BJ (cell line): ENCODE data around the gene HOXC5. TPM values are rescaled to one million over a fixed set of nuclear protein-coding genes. Genes with fewer than 3 reads are reported as not detected.

Experiments used
- CTCF ChIA-PET: fragments of 350-600 bp; formaldehyde crosslinking; extraction: SDS; loops from one replicate; lab custom pipeline; 2021; ENCODE audit warnings: antibody characterized with exemption, inconsistent platforms; lab: Yijun Ruan, JAX
- POLR2A ChIA-PET: fragments of 300-600 bp; sonication (Branson Sonifier 250); formaldehyde crosslinking; extraction: SDS; loops from one replicate; lab custom pipeline; 2021; ENCODE audit warnings: antibody characterized with exemption; lab: Charles Lee
- DNase-seq: peaks from one replicate; pipeline ENCODE4 v3.0.0-alpha.2; 2011; ENCODE audit warnings: low read depth
- H3K27me3 ChIP-seq: 2 replicates; pipeline ENCODE4 v1.6.0; 2011; ENCODE audit warnings: low read length; ENCODE audit not compliant: control insufficient read depth, insufficient read depth
- H3K36me3 ChIP-seq: 2 replicates; pipeline ENCODE4 v1.5.1; 2011; ENCODE audit warnings: low read length; ENCODE audit not compliant: control insufficient read depth, insufficient read depth
- H3K4me3 ChIP-seq: 2 replicates; pipeline ENCODE4 v1.5.1; 2011; ENCODE audit warnings: low read depth, mild to moderate bottlenecking, control low read depth, low read length
- polyA plus RNA-seq: library from polyadenylated mRNA; depleted of rRNA; stranded (reverse); fragments of >200 nt; gene quantifications from 2 replicates; pipeline ENCODE4 v1.2.3, GENCODE V29; 2011
- TF ChIP-seq, protein P1 (sequence below): IDR thresholded peaks from 2 replicates; pipeline ENCODE4 v1.5.1; 2011; ENCODE audit warnings: low read depth, mild to moderate bottlenecking, control low read depth, inconsistent platforms, low read length, moderate library complexity; ENCODE audit not compliant: insufficient read depth

The HOXC5 gene
- polyA plus RNA-seq, 1 experiment: not detected

DNA sequence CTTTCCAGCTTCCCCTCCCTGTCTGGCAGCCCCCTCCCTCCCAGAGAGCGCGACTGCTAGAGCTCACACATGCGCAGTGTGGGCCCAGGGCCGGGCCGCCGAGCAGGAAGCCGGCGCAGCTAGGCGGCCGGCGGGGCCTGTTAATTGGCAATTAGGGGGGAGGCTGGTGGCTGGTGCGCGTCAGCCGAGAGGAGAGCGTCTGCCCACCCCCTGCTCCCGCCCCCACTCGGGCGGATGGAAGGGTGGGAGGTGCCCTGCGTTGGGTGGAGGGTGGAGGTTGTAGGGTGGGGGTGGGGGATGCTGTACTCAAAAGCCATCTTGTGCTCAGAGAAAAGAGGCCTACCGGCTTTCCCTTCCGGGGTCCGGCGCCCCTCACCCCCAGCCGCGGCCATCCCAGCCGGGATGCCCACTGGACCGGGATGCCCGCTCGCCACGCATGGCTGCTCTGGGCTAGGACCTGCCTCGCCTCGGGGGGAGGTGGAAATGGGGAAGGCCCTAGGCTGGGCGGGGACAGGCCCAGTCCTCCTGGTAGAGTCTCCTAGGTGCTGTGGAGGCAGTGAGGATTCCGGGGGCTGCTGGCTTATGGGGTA, 14.9 kb upstream of the HOXC5 start:
- Histone ChIP-seq H3K4me3 (peak overlapping the region; percentile 72), H3K27me3 (peaks cover 13% of the 10 kb centered on the region), H3K36me3 (no peaks in the 10 kb centered on the region)
- TF ChIP-seq, protein P1, sequence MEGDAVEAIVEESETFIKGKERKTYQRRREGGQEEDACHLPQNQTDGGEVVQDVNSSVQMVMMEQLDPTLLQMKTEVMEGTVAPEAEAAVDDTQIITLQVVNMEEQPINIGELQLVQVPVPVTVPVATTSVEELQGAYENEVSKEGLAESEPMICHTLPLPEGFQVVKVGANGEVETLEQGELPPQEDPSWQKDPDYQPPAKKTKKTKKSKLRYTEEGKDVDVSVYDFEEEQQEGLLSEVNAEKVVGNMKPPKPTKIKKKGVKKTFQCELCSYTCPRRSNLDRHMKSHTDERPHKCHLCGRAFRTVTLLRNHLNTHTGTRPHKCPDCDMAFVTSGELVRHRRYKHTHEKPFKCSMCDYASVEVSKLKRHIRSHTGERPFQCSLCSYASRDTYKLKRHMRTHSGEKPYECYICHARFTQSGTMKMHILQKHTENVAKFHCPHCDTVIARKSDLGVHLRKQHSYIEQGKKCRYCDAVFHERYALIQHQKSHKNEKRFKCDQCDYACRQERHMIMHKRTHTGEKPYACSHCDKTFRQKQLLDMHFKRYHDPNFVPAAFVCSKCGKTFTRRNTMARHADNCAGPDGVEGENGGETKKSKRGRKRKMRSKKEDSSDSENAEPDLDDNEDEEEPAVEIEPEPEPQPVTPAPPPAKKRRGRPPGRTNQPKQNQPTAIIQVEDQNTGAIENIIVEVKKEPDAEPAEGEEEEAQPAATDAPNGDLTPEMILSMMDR: no peak
- CTCF ChIA-PET: interaction anchor here (1.0 to 2.9 kb wide), 8 partner anchors 12 to 190 kb away, joined by 3 to 22 read pairs (median 9); partner anchors contain the start of genes HOXC11, HOXC8 and HOXC9
- POLR2A ChIA-PET: interaction anchor here (0.6 kb wide), 2 partner anchors 9 to 15 kb away, joined by 3 to 9 read pairs; partner anchors contain the start of genes HOXC5 and HOXC8
- no peak for DNase-seq

DNA sequence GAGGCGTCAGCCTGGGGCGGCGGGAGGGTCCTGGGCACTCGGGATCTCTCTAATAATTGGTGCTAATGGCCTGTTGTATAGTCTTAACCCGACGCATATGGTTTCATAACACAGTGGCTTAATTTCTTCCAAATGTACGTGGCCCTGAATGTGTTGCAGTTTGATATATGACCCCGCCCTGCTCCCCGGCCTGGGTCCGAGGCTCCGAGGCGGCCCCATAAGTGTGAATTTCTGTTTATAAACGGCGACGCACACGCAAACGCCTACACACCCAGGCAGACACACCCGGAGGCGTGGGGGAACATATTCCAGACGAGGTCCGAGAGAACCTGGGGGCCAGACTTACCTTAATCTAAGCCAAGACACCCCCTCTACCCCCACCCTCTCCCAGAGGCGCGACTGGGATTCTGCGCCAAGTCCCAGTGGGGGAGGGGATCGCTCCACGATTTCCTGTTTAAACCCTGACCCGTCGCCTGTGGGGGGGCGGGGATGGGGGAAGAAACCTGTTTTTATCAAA, 14.3 kb upstream of the HOXC5 start:
- DNase-seq: no peak
- Histone ChIP-seq H3K36me3 (no peaks in the 10 kb centered on the region), H3K4me3 (peak overlapping the region; percentile 72), H3K27me3 (peaks cover 13% of the 10 kb centered on the region)
- TF ChIP-seq, protein P1: no peak
- CTCF ChIA-PET: interaction anchor here (2.9 kb wide), 1 partner anchor 183 kb away, joined by 18 read pairs; no protein-coding TSS in a partner anchor
- POLR2A ChIA-PET: no interaction called here

DNA sequence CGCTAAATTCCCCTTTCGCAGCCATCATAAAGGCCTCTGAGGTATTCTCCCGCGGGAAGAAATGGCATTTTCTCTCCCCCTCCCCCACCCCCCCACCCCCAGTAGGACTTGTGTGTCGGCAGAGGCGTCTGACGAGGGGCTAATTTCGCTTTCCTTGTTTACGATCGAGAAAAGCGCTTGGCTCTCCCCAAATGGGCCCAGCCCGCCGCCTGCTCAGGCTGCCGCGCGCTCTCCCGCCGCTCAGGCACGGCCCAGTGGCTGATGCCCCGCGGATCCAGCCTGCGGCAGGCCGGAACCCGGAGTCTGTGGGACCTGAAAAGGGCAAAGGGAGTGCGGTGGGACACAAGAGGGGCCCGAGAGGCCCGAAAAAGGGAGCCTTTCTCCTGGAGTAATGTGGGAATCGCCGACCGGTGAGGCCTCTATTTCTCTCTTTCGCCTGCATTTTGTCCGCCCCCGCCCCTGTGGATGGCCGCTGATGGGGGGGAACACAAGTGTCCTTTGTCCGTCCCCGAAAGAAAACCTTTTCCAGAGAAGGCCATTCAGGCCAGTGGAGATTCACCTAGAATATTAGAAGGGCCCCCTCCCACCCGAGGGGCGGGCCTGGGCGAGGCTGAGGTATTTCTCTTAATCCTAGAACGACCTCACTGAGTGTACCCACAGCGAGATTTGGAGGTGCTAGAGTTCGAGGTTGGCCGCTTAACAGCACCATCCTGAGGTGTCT, 13.6 kb upstream of the HOXC5 start:
- ChIA-PET POLR2A (no interaction called here), CTCF (no interaction called here)
- no peak overlapping the region for H3K4me3 ChIP-seq
- TF ChIP-seq, protein P1: no peak
- H3K36me3 ChIP-seq: no peaks in the 10 kb centered on the region
- H3K27me3 ChIP-seq: peaks cover 10% of the 10 kb centered on the region
- no peak for DNase-seq

DNA sequence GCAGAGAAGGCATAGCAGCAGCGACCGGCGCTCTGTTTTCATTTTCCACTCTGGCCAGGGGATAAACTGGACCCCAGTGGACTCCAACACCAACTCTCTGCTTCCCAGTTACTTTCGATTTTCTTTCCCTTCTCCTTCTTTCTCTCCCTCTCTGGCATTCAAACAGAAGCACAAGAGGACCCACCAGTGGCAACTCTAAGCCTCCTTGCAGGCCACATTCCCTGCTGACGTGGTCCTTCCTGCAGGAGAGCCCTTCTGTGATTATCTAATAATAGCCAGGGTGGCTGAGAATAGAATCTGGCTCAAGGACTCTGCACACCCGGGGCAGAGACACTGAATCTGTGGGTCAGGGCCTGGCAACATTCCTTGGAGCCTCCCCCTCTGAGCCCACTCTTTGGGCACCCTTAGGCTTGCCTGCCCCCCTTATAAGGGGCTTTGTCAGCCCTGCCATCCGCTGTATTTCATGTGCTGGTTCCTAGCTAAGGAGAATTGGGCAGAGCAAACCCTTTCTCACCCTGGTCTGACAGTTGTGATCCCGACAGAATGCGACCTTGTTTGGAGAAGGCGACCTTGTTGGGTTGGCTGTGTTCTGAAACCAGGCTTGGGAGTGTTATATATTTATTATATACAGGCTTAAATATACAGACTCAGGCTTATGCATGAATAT, 12.8 kb upstream of the HOXC5 start:
- H3K27me3 ChIP-seq: peaks cover 8% of the 10 kb centered on the region
- ChIA-PET POLR2A (no interaction called here), CTCF (interaction anchor here (1.0 to 1.4 kb wide), 2 partner anchors 11 to 181 kb away, joined by 3 read pairs; partner anchors contain the start of gene HOXC8)
- TF ChIP-seq, protein P1: no peak
- H3K4me3 ChIP-seq: no peak overlapping the region
- no peaks in the 10 kb centered on the region for H3K36me3 ChIP-seq
- no peak for DNase-seq
